Mesothelial cell of epicardium (in vitro differentiated cells): ENCODE results near the gene LRP3. TPM values are rescaled to one million over a fixed set of nuclear protein-coding genes. Genes with fewer than 3 reads are reported as not detected.

ENCODE experiments used
- DNase-seq, 2 experiments: peaks; one replicate each; pipeline ENCODE4 v3.0.0; 2021; ENCODE audit warnings: low spot score in 2 of 2; ENCODE audit not compliant: unreplicated experiment in 2 of 2
- H3K27ac Mint-ChIP-seq: 2 replicates; pipeline ENCODE4 v1.8.0; 2021; ENCODE audit warnings: mixed read lengths
- H3K27me3 Mint-ChIP-seq: 2 replicates; pipeline ENCODE4 v1.8.0; 2021; ENCODE audit warnings: low read depth, mixed read lengths
- H3K36me3 Mint-ChIP-seq: 2 replicates; pipeline ENCODE4 v1.8.0; 2021; ENCODE audit warnings: mixed read lengths
- H3K4me1 Mint-ChIP-seq: 2 replicates; pipeline ENCODE4 v1.8.0; 2021; ENCODE audit warnings: mixed read lengths
- H3K4me3 Mint-ChIP-seq: 2 replicates; pipeline ENCODE4 v1.8.0; 2021; ENCODE audit warnings: mild to moderate bottlenecking, moderate library complexity, mixed read lengths
- H3K9me3 Mint-ChIP-seq: 2 replicates; pipeline ENCODE4 v1.8.0; 2021; ENCODE audit warnings: mixed read lengths
- CTCF ChIP-seq: fragments of 200-600 bp; sonication (generic); IDR thresholded peaks from one replicate; pipeline ENCODE4 v1.5.0; 2021; ENCODE audit warnings: antibody characterized with exemption; ENCODE audit not compliant: unreplicated experiment
- total RNA-seq: library from RNA; stranded (reverse); gene quantifications from 3 replicates; pipeline ENCODE4 v1.2.1, GENCODE V29; 2021

The LRP3 gene
- total RNA-seq, 1 donor from 2014 or later, result 34.1 TPM

GRCh38 chr19:33197591-33198000 lies 3.5 kb downstream of the LRP3 start:
- peaks cover 2% of the 10 kb centered on the region for H3K4me1 Mint-ChIP-seq
- H3K27me3 Mint-ChIP-seq, result peaks cover 5% of the 10 kb centered on the region
- no peak for TF ChIP-seq CTCF
- H3K4me3 Mint-ChIP-seq, result no peak overlapping the region
- H3K36me3 Mint-ChIP-seq, result peaks cover 3% of the 10 kb centered on the region
- H3K27ac Mint-ChIP-seq, result no peak overlapping the region
- no peak for DNase-seq
- no peaks in the 10 kb centered on the region for H3K9me3 Mint-ChIP-seq

DNA sequence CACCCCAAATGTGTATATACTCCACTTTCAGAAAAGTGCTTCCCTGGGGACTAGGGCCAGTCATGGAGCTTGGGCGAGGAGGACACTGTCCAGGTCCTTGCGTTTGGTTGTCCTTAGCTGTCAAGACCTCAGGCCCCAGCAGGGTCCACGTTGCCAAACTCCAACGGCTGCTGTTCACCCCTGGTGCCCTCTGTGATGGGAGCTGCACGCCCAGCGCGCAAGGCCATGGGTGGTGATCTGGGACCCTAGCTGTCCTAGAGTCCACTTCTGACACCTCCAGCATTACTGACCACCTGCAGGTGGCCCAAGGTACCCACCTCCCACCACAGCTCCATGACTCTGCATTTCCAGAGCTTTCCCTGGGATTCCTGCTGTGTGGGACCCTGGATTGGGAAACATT lies 4.0 kb downstream of the LRP3 start:
- DNase-seq, result no peak
- Mint-ChIP-seq H3K4me3 (no peak overlapping the region), H3K27me3 (peaks cover 2% of the 10 kb centered on the region), H3K27ac (no peak overlapping the region), H3K36me3 (peaks cover 5% of the 10 kb centered on the region), H3K9me3 (no peaks in the 10 kb centered on the region), H3K4me1 (peaks cover 2% of the 10 kb centered on the region)
- TF ChIP-seq CTCF, result no peak

GRCh38 chr19:33199441-33200265 lies 5.5 kb downstream of the LRP3 start:
- Mint-ChIP-seq H3K27me3 (no peaks in the 10 kb centered on the region), H3K27ac (no peak overlapping the region), H3K9me3 (no peaks in the 10 kb centered on the region), H3K36me3 (peaks cover 6% of the 10 kb centered on the region), H3K4me3 (no peak overlapping the region), H3K4me1 (peaks cover 2% of the 10 kb centered on the region)
- DNase-seq, result no peak
- no peak for TF ChIP-seq CTCF

DNA sequence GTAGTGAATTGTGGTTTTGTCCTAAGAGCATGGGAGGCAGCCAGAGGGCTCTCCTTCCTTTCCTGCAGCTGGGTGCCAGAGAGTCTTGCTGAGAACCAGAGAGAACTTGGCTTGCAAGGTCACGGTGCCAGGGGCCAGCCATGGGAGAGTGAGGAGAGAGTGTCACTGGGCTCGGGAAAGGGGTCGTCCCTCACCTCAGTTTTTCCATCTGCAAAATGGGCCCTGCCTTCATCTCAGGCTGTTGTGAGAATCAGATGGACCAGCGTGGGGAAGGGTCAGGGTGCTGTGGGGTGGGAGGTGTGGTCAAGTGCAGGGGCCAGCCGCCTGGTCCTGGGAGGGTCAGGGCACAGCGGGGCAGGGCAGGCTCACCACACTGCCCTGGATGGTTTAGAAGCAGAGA lies 7.3 kb downstream of the LRP3 start:
- Mint-ChIP-seq H3K9me3 (no peaks in the 10 kb centered on the region), H3K27me3 (no peaks in the 10 kb centered on the region), H3K36me3 (peaks cover 6% of the 10 kb centered on the region), H3K4me1 (no peaks in the 10 kb centered on the region), H3K27ac (no peak overlapping the region), H3K4me3 (no peak overlapping the region)
- no peak for DNase-seq
- no peak for TF ChIP-seq CTCF

DNA sequence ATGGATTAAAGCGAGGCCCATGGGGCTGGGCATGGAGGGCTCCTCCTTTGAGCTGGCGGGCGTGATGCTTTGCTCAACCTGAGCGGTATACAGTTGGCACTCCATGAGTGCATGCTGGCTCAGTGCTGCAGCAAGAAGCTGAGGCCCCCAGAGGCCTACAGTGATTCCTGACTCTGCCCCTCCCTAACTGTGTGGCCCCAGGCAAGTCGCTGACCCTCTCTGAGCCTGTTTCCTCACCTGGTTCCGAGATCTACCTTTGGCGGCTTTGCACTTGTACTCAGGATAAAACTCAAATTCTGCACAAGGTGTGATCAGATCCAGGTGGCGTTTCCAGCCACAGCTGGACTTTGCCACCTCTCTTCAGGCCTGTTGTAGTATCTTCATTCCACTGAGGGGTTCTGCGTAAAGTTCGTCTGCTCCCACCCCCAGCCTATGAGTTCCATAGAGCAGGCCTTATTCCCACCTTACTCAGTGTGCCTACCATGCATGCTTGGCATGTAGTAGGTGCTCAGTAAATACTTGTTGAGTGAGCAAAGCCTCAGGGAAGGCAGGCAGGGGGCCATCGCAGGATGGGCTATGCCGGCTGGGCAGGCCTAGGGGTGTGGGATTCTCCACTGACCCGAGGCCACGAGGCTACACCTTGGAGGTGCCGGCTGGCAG lies 7.9 kb downstream of the LRP3 start:
- H3K4me1 Mint-ChIP-seq, result no peaks in the 10 kb centered on the region
- no peaks in the 10 kb centered on the region for H3K27me3 Mint-ChIP-seq
- H3K9me3 Mint-ChIP-seq, result no peaks in the 10 kb centered on the region
- no peak for DNase-seq
- H3K27ac Mint-ChIP-seq, result no peak overlapping the region
- no peak overlapping the region for H3K4me3 Mint-ChIP-seq
- H3K36me3 Mint-ChIP-seq, result peaks cover 6% of the 10 kb centered on the region
- no peak for TF ChIP-seq CTCF
